Stimulated activated naive B cell treated with anti-CD40 and anti-IgM and Interleukin-4, amounts not matched to agents 10 μg/mL and 1 μg/mL and 100 μg/mL, for 72 hours (primary cell): Measurements from ENCODE around the gene POLR2J3.
"Not testable (repeated sequence)": the region's sequence is repeated elsewhere in the genome, so short reads cannot be mapped to it uniquely, and the experiment has no call there.

Experiments
- ATAC-seq, 2 donors: fragments of 150-1000 bp; cut with Tn5 transposase; replicated peaks; 2 replicates each; pipeline ENCODE4 v1.10.0; 2021; ENCODE audit warnings: moderate library complexity in 1 of 2
- DNase-seq: peaks from one replicate; pipeline ENCODE4 v3.0.0; 2021
- H3K27ac Mint-ChIP-seq: one replicate; pipeline ENCODE4 v1.8.0; 2022; ENCODE audit warnings: mild to moderate bottlenecking, mixed read lengths
- H3K27me3 Mint-ChIP-seq, 2 donors: one replicate each; pipeline ENCODE4 v1.8.0; 2022; ENCODE audit warnings: mixed read lengths in 2 of 2
- H3K36me3 Mint-ChIP-seq, 2 donors: one replicate each; pipeline ENCODE4 v1.8.0; 2022; ENCODE audit warnings: mixed read lengths in 2 of 2, mild to moderate bottlenecking in 1 of 2
- H3K4me1 Mint-ChIP-seq, 2 donors: one replicate each; pipeline ENCODE4 v1.8.0; 2022; ENCODE audit warnings: mixed read lengths in 2 of 2, mild to moderate bottlenecking in 1 of 2
- H3K4me3 Mint-ChIP-seq, 2 donors: one replicate each; pipeline ENCODE4 v1.8.0; 2022; ENCODE audit warnings: mild to moderate bottlenecking in 2 of 2, mixed read lengths in 2 of 2, moderate library complexity in 1 of 2
- H3K9me3 Mint-ChIP-seq, 2 donors: one replicate each; pipeline ENCODE4 v1.8.0; 2022; ENCODE audit warnings: mixed read lengths in 2 of 2, mild to moderate bottlenecking in 1 of 2

POLR2J3 gene

DNA sequence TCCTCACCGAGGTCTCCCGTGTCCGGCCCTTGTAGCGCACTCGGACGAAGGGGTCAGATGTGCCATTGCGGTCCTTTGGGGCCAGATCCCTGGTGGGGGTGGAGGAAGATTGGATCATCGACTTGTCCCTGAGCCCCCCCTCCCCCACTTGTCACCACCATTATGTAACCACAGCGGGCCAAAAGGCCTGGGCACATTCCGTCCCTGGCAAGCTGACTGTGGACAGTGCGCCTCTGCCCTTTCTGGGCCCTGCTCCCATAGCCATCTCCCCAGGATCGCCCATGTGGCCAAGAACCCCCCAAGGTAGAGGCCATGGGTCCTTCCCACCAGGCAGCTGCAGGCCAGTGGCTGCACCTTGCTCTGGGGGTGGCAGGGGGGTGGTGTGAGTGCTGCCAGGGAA is 29.9 kb upstream of the POLR2J3 start:
- H3K4me3 Mint-ChIP-seq, H3K27ac Mint-ChIP-seq, ATAC-seq, H3K4me1 Mint-ChIP-seq, H3K36me3 Mint-ChIP-seq, DNase-seq, H3K27me3 Mint-ChIP-seq, H3K9me3 Mint-ChIP-seq: not testable (repeated sequence)

DNA sequence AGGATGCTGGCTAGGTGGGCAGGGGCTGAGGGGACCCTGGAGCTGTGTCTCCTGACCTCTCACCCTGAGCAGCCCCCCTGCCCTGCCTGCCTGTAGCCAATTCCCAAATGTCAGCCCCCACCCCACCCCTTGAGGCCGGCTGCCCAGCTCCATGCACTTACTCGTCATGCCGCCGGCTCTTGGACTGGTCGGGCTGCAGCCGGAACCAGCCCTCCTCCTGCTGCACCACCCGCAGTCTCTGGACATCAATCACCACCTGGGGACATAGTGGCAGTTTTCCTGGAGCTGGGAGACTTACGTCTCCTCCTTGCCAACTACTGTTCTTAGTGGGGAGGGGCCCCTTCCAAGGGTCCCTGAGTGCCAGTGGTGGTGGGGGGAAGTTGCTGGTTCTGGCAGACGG is 27.3 kb upstream of the POLR2J3 start:
- H3K27ac Mint-ChIP-seq, H3K9me3 Mint-ChIP-seq, ATAC-seq, H3K27me3 Mint-ChIP-seq, H3K4me1 Mint-ChIP-seq, DNase-seq, H3K4me3 Mint-ChIP-seq, H3K36me3 Mint-ChIP-seq: not testable (repeated sequence)

DNA sequence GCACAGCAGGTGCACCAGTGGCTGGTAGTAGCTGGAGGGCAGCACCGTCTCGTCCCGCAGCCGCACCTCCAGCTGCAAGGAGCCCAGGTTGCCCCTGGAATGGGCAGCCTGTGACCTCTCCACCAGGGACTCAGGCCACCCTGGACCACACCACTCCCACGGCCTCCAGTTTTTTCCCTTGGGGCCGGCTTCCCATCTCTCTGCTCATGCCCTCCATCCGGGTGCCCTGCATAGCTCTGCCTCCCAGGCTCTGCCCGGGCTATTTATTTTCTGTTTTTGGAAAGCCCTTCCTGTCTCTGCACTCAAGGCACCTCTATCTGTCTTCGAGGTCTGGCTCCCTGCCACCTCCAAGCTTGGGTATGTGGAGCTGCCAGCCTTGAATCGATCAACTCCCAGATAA is 23.7 kb upstream of the POLR2J3 start:
- not testable (repeated sequence) for H3K27ac Mint-ChIP-seq, H3K36me3 Mint-ChIP-seq, H3K4me3 Mint-ChIP-seq, ATAC-seq, H3K4me1 Mint-ChIP-seq, H3K9me3 Mint-ChIP-seq, H3K27me3 Mint-ChIP-seq, DNase-seq

DNA sequence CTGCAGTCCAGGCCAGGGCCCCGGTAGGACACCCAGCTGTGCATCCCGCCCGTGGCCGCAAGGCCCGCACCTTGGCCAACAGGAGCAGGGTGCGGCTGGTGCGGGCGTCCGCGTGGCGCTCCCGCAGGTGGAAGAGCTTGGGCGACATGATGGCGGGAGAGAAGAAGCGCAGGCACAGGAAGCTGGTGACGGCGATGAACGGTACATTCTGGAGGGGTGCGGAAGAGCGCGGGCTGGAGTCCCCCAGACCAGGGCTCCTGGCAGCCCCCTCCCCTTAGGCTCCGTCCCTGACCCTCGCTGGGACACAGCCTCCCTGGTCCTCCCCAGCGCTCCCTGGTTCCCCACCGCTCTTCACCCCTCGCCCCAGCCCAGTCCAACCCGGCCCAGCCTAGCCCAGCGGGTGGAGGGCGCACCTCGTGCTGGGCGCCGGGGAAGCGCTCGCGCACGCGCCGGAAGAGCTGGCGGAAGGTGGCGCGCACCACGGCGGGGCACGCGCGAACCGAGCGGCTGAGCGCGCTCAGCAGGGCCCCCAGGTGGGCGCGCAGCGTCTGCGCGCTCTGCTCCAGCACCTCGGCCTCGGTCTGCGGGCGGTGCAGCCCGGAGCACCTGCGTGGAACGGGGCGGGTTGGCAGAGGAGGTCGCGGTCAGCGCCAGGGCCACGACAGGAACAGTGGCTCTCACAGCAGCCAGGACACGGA is 21.4 kb upstream of the POLR2J3 start:
- H3K27ac Mint-ChIP-seq, H3K4me1 Mint-ChIP-seq, DNase-seq, H3K9me3 Mint-ChIP-seq, H3K36me3 Mint-ChIP-seq, H3K4me3 Mint-ChIP-seq, H3K27me3 Mint-ChIP-seq: not testable (repeated sequence)
- peak; percentile 66 to 68 for ATAC-seq

DNA sequence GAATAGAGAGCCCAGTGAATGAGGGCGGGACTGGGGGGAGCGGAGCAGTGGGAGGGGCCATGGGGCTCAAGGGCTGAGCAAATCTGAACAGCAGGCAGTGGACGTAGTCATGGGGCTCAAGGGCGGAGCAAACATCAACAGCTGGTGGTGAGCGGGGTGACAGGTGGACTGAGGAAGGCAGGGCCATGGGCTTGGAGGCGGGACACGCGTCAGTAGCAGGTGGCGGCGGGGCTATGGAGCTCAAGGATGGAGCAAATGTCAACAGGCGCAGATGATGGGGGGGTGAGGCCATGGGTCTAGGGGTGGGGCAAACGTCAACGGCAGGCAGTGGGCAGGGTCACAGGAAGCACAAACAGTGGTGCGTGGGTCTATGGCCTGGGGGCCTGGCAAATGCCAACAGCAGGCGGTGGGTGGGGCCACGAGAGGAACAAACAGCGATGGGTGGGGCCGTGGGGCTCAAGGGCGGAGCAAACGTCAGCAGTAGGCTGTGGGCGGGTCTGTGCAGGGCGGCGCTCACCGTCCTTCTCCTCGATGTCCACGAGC is 20.2 kb upstream of the POLR2J3 start:
- not testable (repeated sequence) for H3K36me3 Mint-ChIP-seq, H3K4me1 Mint-ChIP-seq, H3K4me3 Mint-ChIP-seq, H3K27me3 Mint-ChIP-seq, DNase-seq, H3K27ac Mint-ChIP-seq, H3K9me3 Mint-ChIP-seq
- ATAC-seq, result peak; percentile 73 to 77

DNA sequence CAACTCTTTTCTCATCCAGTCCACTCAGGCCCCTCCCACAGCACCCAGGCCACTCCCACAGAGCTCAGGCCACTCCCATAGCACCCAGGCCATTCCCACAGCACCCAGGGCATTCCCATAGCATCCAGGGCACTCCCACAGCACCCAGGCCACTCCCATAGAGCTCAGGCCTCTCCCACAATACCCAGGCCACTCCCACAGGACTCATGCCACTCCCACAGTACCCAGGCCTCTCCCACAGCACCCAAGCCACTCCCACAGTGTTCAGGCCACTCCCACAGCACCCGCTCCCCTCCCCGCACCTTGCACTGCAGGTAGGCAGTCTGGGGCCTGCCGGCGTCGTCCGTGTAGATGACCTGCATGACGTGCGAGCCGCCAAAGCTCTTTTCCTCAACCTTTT is 17.5 kb upstream of the POLR2J3 start:
- not testable (repeated sequence) for H3K4me3 Mint-ChIP-seq, H3K9me3 Mint-ChIP-seq, DNase-seq, H3K4me1 Mint-ChIP-seq, H3K27me3 Mint-ChIP-seq, H3K36me3 Mint-ChIP-seq, H3K27ac Mint-ChIP-seq
- peak; percentile 48 to 53 for ATAC-seq

DNA sequence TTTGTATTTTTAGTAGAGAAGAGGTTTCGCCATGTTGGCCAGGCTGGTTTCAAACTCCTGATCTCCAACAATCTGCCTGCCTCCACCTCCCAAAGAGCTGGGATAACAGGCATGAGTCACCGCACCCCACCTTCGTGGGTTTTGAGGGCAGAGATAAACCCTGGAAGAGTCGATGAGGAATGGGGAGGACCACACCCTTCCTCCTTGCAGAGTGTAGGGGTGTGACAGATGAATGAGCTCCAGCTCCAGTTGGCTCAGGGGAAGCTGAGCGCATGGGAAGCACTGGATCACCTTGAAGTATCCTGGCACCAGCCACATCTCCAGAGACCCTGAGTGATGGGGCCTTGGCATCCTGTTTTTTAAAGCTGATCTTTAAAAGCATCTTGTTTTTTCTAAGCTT is 11.1 kb upstream of the POLR2J3 start:
- not testable (repeated sequence) for H3K4me1 Mint-ChIP-seq, ATAC-seq, H3K36me3 Mint-ChIP-seq, H3K27me3 Mint-ChIP-seq, H3K27ac Mint-ChIP-seq, H3K9me3 Mint-ChIP-seq, DNase-seq, H3K4me3 Mint-ChIP-seq

DNA sequence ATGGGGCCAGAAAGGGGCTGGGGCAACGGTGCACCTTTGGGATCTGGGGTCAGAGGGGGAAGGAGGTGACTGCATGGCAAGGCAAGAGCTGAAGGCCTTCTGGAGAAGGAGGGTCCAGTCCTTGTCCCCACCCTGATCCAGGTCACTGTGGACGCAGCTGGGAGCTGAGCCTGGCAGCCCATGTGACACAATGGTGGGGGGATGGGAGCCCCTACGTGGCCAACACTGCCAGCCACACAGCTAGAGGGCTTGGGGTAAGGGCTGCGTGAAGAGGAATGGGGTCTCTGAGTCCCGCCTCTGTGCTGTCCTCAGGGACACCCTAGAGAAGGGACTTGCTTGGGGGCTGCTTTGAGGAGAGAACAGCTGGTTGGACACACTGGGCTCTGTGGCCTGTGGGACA is 9.3 kb upstream of the POLR2J3 start:
- H3K4me3 Mint-ChIP-seq, DNase-seq, H3K36me3 Mint-ChIP-seq, H3K9me3 Mint-ChIP-seq, H3K4me1 Mint-ChIP-seq, H3K27ac Mint-ChIP-seq, ATAC-seq, H3K27me3 Mint-ChIP-seq: not testable (repeated sequence)

DNA sequence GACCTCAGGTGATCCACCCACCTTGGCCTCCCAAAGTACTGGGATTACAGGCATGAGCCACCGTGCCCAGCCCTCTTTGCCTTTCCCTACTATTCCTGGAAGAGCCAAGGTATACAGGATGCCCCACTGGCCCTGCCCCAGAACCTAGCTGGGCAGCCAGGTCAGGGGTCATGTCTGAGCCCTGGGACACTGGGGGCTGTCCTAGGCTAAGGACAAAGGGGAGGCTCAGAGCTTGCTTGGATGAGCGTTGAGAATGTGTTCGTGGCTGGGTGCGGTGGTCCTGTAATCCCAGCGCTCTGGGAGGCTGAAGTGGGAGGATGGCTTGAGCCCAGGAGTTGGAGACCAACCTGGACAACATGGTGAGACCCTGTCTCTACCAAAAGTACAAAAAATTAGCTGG is 6.1 kb upstream of the POLR2J3 start:
- not testable (repeated sequence) for H3K27ac Mint-ChIP-seq, H3K27me3 Mint-ChIP-seq, DNase-seq, H3K36me3 Mint-ChIP-seq, H3K4me1 Mint-ChIP-seq, H3K9me3 Mint-ChIP-seq, H3K4me3 Mint-ChIP-seq
- ATAC-seq, result peak in 1 of 2 donors; percentile 12

DNA sequence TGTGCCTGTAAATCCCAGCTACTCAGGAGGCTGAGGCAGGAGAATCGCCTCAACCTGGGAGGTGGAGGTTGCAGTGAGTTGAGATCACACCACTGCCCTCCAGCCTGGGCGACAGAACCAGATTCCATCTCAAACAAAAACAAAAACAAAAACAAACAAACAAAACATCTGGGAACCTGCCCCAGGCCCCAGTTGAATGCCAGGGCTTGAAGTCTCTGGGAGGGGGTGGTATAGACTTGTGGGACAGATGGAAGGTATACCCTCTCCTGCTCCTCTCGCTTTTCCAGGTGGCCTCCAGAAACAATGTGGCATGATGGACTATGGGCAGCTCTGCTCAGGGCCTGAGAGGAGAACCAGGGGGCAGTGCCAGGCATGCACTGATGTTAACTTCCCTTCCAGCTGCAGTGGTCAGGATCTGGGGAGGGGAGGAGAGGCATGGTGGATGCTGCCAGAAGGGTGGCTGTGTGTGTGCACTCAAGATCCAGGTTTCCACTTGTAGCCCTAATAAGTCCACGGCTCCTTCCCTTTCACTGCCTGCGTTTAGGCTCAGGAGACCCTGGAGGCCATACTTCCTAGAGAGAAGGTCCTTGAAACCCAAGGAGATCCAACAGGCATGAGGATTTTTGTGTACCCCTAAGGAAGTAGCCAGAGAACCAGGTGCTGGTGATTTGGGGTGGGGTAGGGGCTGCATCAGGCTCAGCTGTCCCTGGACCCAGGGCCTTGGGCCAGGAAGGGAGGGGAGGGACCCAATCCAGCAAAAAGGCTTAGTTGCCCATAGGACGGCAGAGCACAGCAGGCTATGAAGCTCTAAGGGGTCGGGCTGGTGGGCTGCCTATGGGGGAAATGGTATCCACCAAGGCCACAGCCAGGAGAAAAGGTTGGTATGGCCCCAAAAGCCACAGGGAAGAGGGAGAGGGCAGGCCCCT is 5.2 kb upstream of the POLR2J3 start:
- DNase-seq, H3K4me1 Mint-ChIP-seq, H3K27me3 Mint-ChIP-seq, H3K9me3 Mint-ChIP-seq, H3K4me3 Mint-ChIP-seq, H3K36me3 Mint-ChIP-seq, ATAC-seq, H3K27ac Mint-ChIP-seq: not testable (repeated sequence)

DNA sequence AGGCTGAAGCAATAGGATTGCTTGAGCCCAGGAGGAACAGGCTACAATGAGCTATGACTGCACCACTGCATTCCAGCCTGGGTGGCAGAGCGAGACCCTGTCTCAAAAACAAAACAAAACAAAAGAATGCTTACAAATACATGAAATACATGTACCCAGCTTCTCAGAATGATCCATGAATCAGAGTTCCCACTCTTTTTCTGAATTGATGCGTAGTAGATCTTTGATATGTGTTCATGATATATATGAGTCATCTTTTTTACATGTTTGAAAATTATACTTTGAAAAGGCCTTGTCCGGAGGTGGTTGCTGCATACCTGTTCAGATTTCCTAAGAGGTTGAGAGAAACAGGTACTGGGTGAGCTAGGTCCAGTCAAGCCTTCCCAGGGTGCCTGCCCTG is 4.0 kb upstream of the POLR2J3 start:
- not testable (repeated sequence) for H3K4me1 Mint-ChIP-seq, DNase-seq, H3K9me3 Mint-ChIP-seq, H3K27me3 Mint-ChIP-seq, H3K4me3 Mint-ChIP-seq, H3K36me3 Mint-ChIP-seq, ATAC-seq, H3K27ac Mint-ChIP-seq

DNA sequence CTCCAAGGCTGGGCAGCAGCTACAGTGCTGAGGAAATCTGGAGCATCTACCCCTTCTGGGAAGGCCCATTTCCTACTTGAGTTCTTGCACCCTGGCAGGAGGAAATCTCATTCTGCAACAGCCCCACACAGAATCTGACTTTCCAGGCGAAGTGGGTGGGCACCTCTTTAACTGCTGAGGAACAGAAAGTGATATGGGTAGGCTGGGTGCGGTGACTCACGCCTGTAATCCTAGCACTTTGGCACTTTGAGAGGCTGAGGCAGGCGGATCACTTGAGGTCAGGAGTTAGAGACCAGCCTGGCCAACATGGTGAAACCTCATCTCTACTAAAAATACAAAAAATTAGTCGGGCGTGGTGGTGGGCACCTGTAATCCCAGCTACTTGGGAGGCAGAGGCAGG is 2.2 kb upstream of the POLR2J3 start:
- not testable (repeated sequence) for H3K4me3 Mint-ChIP-seq, H3K36me3 Mint-ChIP-seq, DNase-seq, H3K27me3 Mint-ChIP-seq, H3K27ac Mint-ChIP-seq, ATAC-seq, H3K9me3 Mint-ChIP-seq, H3K4me1 Mint-ChIP-seq

DNA sequence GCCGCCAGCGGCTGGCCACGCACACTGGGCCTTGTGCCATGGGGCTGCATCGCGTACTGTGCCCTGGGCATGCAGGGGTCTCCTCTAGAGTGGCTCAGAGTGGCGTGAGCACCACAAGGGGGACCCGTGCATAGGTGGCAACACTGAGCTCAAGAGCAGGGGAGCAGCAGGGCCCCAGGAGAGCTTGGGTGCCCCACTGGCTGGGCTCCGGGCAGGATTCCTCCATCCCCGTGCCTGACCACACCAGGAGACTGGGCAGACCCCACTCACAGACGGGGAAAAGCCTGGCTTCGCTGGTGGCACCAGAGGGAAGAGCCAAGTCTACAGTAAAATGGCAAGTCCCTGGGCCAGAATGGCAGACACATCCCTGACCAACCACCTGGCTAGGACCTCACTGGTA is 3.8 kb downstream of the POLR2J3 start:
- not testable (repeated sequence) for H3K36me3 Mint-ChIP-seq, H3K4me3 Mint-ChIP-seq, H3K27ac Mint-ChIP-seq, DNase-seq, H3K9me3 Mint-ChIP-seq, H3K4me1 Mint-ChIP-seq, ATAC-seq, H3K27me3 Mint-ChIP-seq

DNA sequence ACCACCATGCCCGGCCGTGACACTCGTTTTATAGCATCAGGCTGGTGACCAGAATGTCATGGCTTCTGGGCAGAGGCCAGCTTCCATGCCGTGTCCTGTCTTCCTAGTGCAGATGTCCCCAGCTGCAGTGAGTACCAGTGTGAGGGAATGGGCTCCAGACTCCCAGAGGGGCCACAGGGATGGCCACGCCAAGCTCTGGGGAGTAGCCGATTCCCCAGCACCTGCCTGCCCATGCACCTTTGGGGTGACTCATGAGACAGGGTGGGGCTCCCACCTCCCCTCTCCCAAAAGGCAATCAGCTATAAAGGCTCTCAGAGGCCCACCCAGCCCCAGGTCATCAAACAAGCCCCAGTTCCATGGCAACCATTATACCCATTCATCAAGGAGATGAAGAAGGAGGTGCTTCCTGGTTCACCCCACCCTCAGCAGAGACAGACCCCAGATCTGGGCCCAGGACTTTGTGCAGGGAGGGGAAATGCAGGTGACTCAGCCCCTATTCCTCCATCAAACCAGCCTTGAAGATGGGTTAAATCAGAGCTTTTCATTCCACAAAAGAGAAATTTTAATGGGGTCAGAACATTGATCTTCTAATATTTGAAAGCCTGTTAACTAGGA is 21.5 kb downstream of the POLR2J3 start, which contains the start of gene SPDYE2:
Gene SPDYE2 (plus strand): TSS at position 419 of the 615 bp plus-strand sequence. CDS start 2,030 bp downstream, outside the sequence.
- H3K9me3 Mint-ChIP-seq, H3K36me3 Mint-ChIP-seq, H3K4me1 Mint-ChIP-seq, ATAC-seq, H3K4me3 Mint-ChIP-seq, DNase-seq, H3K27ac Mint-ChIP-seq, H3K27me3 Mint-ChIP-seq: not testable (repeated sequence)
